Measurements from ENCODE around the gene PRKN.

DNA sequence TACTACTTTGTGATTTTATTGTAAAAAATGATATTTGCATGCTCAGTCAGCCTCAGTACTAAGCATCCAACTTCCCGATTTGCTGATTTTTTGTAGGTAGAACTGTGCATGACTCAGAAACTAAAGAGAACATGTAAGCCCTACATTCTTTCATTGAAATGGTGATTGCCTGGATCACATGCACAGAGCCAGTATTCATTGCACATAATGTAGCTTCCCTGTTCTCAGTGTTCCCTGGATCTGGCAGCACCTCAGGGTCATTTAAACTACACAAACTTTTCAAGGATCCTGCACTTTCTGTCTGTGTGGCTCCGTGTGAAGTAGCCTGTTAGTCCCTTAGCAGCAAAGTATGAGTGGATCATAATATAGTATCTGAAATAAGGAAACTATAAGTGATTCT is 1030.8 kb downstream of the PRKN start:
- TF ChIP-seq ZNF121 (tag by site-specific recombination; IDR thresholded peaks at IDR 0.05) (no peak), PRDM1 (tag by site-specific recombination; IDR thresholded peaks at IDR 0.05) (no peak), ZBTB8A (tag by site-specific recombination; IDR thresholded peaks at IDR 0.05) (no peak), ZBTB11 (tag by site-specific recombination; conservative IDR thresholded peaks at IDR 0.05; ENCODE audit: low read depth) (no peak), ZNF138 (tag by site-specific recombination; IDR thresholded peaks at IDR 0.05; ENCODE audit: borderline replicate concordance) (no peak)
- TF ChIP-seq, protein P1, sequence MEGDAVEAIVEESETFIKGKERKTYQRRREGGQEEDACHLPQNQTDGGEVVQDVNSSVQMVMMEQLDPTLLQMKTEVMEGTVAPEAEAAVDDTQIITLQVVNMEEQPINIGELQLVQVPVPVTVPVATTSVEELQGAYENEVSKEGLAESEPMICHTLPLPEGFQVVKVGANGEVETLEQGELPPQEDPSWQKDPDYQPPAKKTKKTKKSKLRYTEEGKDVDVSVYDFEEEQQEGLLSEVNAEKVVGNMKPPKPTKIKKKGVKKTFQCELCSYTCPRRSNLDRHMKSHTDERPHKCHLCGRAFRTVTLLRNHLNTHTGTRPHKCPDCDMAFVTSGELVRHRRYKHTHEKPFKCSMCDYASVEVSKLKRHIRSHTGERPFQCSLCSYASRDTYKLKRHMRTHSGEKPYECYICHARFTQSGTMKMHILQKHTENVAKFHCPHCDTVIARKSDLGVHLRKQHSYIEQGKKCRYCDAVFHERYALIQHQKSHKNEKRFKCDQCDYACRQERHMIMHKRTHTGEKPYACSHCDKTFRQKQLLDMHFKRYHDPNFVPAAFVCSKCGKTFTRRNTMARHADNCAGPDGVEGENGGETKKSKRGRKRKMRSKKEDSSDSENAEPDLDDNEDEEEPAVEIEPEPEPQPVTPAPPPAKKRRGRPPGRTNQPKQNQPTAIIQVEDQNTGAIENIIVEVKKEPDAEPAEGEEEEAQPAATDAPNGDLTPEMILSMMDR (tag by site-specific recombination; IDR thresholded peaks at IDR 0.05), result no peak
- TF ChIP-seq, protein P2, sequence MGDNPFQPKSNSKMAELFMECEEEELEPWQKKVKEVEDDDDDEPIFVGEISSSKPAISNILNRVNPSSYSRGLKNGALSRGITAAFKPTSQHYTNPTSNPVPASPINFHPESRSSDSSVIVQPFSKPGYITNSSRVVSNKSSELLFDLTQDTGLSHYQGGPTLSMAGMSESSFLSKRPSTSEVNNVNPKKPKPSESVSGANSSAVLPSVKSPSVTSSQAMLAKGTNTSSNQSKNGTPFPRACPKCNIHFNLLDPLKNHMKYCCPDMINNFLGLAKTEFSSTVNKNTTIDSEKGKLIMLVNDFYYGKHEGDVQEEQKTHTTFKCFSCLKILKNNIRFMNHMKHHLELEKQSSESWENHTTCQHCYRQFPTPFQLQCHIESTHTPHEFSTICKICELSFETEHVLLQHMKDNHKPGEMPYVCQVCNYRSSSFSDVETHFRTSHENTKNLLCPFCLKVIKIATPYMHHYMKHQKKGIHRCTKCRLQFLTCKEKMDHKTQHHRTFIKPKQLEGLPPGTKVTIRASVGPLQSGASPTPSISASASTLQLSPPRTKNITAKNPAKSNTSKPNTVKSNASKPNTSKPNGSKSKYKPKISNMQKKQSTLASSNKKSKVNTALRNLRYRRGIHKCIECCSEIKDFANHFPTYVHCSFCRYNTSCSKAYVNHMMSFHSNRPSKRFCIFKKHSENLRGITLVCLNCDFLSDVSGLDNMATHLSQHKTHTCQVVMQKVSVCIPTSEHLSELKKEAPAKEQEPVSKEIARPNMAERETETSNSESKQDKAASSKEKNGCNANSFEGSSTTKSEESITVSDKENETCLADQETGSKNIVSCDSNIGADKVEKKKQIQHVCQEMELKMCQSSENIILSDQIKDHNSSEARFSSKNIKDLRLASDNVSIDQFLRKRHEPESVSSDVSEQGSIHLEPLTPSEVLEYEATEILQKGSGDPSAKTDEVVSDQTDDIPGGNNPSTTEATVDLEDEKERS (tag by site-specific recombination; IDR thresholded peaks at IDR 0.05), result no peak
- TF ChIP-seq, protein P3, sequence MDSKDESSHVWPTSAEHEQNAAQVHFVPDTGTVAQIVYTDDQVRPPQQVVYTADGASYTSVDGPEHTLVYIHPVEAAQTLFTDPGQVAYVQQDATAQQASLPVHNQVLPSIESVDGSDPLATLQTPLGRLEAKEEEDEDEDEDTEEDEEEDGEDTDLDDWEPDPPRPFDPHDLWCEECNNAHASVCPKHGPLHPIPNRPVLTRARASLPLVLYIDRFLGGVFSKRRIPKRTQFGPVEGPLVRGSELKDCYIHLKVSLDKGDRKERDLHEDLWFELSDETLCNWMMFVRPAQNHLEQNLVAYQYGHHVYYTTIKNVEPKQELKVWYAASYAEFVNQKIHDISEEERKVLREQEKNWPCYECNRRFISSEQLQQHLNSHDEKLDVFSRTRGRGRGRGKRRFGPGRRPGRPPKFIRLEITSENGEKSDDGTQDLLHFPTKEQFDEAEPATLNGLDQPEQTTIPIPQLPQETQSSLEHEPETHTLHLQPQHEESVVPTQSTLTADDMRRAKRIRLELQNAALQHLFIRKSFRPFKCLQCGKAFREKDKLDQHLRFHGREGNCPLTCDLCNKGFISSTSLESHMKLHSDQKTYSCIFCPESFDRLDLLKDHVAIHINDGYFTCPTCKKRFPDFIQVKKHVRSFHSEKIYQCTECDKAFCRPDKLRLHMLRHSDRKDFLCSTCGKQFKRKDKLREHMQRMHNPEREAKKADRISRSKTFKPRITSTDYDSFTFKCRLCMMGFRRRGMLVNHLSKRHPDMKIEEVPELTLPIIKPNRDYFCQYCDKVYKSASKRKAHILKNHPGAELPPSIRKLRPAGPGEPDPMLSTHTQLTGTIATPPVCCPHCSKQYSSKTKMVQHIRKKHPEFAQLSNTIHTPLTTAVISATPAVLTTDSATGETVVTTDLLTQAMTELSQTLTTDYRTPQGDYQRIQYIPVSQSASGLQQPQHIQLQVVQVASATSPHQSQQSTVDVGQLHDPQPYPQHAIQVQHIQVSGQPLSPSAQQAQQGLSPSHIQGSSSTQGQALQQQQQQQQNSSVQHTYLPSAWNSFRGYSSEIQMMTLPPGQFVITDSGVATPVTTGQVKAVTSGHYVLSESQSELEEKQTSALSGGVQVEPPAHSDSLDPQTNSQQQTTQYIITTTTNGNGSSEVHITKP (tag by site-specific recombination; IDR thresholded peaks at IDR 0.05), result no peak
